Measurements from ENCODE around the gene PCK1. TPM values are rescaled to one million over a fixed set of nuclear protein-coding genes. Genes with fewer than 3 reads are reported as not detected.

The PCK1 gene
- total and polyA plus RNA-seq, 2 of the 8 experiments (the other 6 are each of a cell fraction or from before 2014, with no cell fraction given), result not detected

DNA sequence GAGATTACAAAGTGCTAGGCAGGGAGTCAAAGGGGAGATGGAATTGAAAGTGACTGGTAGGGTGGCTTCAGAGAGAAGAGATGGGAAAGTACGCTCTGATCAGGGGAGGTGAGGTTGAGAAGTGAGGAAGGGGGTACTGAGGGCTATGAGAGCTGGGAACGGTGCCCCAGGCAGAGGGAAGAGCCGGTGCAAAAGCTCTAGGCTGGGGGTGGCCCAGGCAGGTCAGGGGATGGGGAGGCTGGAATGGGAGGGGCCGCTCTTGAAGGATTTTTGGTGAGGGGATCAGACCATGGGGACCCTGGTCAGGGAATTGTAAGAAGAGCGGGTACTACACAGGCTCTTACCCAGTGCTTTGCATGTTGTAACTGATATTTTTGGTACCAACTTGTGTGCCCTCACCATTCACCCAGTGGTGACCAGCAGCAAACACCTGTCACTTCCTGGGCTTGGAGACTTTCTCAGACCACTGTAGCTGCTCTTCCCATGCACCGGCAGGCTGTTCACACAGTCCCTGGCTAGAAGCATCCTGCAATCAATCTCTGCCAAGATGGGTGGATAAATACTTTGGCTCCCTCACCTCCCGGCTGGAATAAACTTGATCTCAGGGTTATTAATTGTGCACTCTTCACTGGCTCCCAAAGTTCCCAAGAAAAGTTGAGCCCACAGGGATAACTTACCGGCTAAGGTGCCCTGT, 24.0 kb downstream of the PCK1 start:
- Histone ChIP-seq H3K27me3 (replicated peaks in 1 of 4; ENCODE audit: control insufficient read depth in 3 of 4, extremely low read depth in 1 of 4, insufficient read depth in 3 of 4, low read length in 3 of 4) (peaks cover 0 to 2% (median 0%) of the 10 kb centered on the region in 4 experiments; a peak in 2 of 7 replicates), H3K79me2 (ENCODE audit: control insufficient read depth in 1 of 2, insufficient read depth in 2 of 2, low read length in 2 of 2) (no peaks in the 10 kb centered on the region), H3K27ac (ENCODE audit: low read depth, low read length) (no peak overlapping the region), H3K18ac (ENCODE audit: extremely low read depth, low read length) (no peak overlapping the region), H2BK15ac (ENCODE audit: low read length) (no peak overlapping the region; the same call in 1 of the 2 replicates), H3K23me2 (ENCODE audit: low read depth, low read length) (no peaks in the 10 kb centered on the region; the same call in 1 of the 2 replicates), H3K36me3 (ENCODE audit: control insufficient read depth in 2 of 4, insufficient read depth in 4 of 4, low read length in 3 of 4) (no peaks in the 10 kb centered on the region), H2AFZ (ENCODE audit: low read length) (no peak overlapping the region), H3K4me2 (ENCODE audit: insufficient read depth in 1 of 2, low read depth in 2 of 2, low read length in 2 of 2) (no peak overlapping the region), H2BK20ac (ENCODE audit: low read length) (no peak overlapping the region), H2BK12ac (ENCODE audit: low read depth, low read length) (no peak overlapping the region), H3K9me3 (ENCODE audit: insufficient read depth in 2 of 2, low read depth in 1 of 2, low read length in 1 of 2) (no peaks in the 10 kb centered on the region), H2BK120ac (replicated peaks; ENCODE audit: low read depth, low read length) (no peak overlapping the region), H3K79me1 (ENCODE audit: low read depth, low read length) (no peaks in the 10 kb centered on the region), H3K4ac (replicated peaks; ENCODE audit: insufficient read length, low read depth, low read length) (no peak overlapping the region), H4K91ac (replicated peaks; ENCODE audit: insufficient read length, low read length) (no peak overlapping the region), H3K56ac (replicated peaks; ENCODE audit: insufficient read length, low read depth, low read length) (no peak overlapping the region), H2BK5ac (ENCODE audit: low read depth, low read length) (no peak overlapping the region), H4K20me1 (replicated peaks in 1 of 2; ENCODE audit: control insufficient read depth in 1 of 2, insufficient read depth in 2 of 2, low read length in 2 of 2) (no peaks in the 10 kb centered on the region), H3K14ac (ENCODE audit: insufficient read length) (no peak overlapping the region), H4K5ac (ENCODE audit: insufficient read length, low read depth, low read length) (no peak overlapping the region), H3K23ac (ENCODE audit: insufficient read length) (no peak overlapping the region), H4K8ac (ENCODE audit: extremely low read depth, insufficient read depth, low read length) (no peak overlapping the region), H3K9ac (replicated peaks in 1 of 4; ENCODE audit: extremely low read depth in 1 of 4, low read depth in 3 of 4, low read length in 3 of 4) (no peak overlapping the region), H2AK5ac (ENCODE audit: low read depth, low read length) (no peak overlapping the region), H3K4me1 (replicated peaks in 1 of 4; ENCODE audit: control insufficient read depth in 3 of 4, insufficient read depth in 4 of 4, low read length in 3 of 4) (peaks cover 0 to 2% (median 0%) of the 10 kb centered on the region in 4 experiments; a peak in 1 of 7 replicates), H3K4me3 (ENCODE audit: extremely low read depth in 1 of 4, insufficient read depth in 2 of 4, low read depth in 3 of 4, low read length in 4 of 4) (no peak overlapping the region)
- POLR2A ChIA-PET (ENCODE audit: partially characterized antibody), result no interaction called here
- FAIRE-seq, result no peak
- DNase-seq (ENCODE audit: low read depth in 1 of 2, low spot score in 2 of 2), result no peak
- TF ChIP-seq CTBP2 (IDR thresholded peaks at IDR 0.05; ENCODE audit: borderline replicate concordance, insufficient read depth, insufficient read length, low read length) (no peak), GABPA (IDR thresholded peaks at IDR 0.05; ENCODE audit: borderline replicate concordance, insufficient read depth, low read length) (no peak)
- WGBS, 2 experiments (ENCODE audit: extremely low coverage in 1 of 2, insufficient coverage in 1 of 2, insufficient read length in 1 of 2, insufficient replicate concordance in 2 of 2, low coverage in 1 of 2, low lambda C conversion rate in 2 of 2, missing lambda C conversion rate in 1 of 2), result 91% methylated on average over 8 of the region's 8 CpGs; no CpG with 5 or more reads in 1 of the 2 experiments
- CTCF ChIA-PET (ENCODE audit: partially characterized antibody), result interaction anchor here (0.9 to 5.6 kb wide), 9 partner anchors 10 to 123 kb away, joined by 4 to 67 read pairs (median 6); no protein-coding TSS in a partner anchor

All from H1 (cell line).